Measurements from ENCODE around the gene RASAL2.

- TF ChIP-seq, protein P1, sequence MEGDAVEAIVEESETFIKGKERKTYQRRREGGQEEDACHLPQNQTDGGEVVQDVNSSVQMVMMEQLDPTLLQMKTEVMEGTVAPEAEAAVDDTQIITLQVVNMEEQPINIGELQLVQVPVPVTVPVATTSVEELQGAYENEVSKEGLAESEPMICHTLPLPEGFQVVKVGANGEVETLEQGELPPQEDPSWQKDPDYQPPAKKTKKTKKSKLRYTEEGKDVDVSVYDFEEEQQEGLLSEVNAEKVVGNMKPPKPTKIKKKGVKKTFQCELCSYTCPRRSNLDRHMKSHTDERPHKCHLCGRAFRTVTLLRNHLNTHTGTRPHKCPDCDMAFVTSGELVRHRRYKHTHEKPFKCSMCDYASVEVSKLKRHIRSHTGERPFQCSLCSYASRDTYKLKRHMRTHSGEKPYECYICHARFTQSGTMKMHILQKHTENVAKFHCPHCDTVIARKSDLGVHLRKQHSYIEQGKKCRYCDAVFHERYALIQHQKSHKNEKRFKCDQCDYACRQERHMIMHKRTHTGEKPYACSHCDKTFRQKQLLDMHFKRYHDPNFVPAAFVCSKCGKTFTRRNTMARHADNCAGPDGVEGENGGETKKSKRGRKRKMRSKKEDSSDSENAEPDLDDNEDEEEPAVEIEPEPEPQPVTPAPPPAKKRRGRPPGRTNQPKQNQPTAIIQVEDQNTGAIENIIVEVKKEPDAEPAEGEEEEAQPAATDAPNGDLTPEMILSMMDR (IDR thresholded peaks at IDR 0.05 in 8 of 11, conservative IDR thresholded peaks at IDR 0.05 in 3 of 11) = no peak
- no peak for TF ChIP-seq POLR2AphosphoS5 (IDR thresholded peaks at IDR 0.05)
Observed at GRCh38 chr1:178456472-178456871, 362.6 kb downstream of the RASAL2 start.

All from spleen (tissue), 7 donors.